H1 (cell line): ENCODE measurements around the gene MAPK4. TPM values are rescaled to one million over a fixed set of nuclear protein-coding genes. Genes with fewer than 3 reads are reported as not detected.

Source experiments
- CTCF ChIA-PET: fragments of 300-600 bp; sonication (Branson Sonifier 250); formaldehyde crosslinking; loops from one replicate; lab custom pipeline; 2021; ENCODE audit not compliant: partially characterized antibody; lab: Charles Lee
- POLR2A ChIA-PET: fragments of 300-600 bp; sonication (Branson Sonifier 250); formaldehyde crosslinking; loops from one replicate; lab custom pipeline; 2021; ENCODE audit warnings: inconsistent platforms; ENCODE audit not compliant: partially characterized antibody; lab: Charles Lee
- DNase-seq, 2 experiments: peaks; one replicate each; pipeline versions ENCODE4 v3.0.0 to v3.0.0-alpha.2; 2010 to 2022; ENCODE audit warnings: low spot score in 2 of 2, low read depth in 1 of 2, mixed read lengths in 1 of 2
- FAIRE-seq: peaks from 2 replicates; lab custom pipeline; 2011; peaks lifted over from hg19 to GRCh38; lab: Jason Lieb, UNC
- H2AFZ ChIP-seq: 2 replicates; pipeline ENCODE4 v1.8.1; 2012; ENCODE audit warnings: low read length, inconsistent platforms
- H2AK5ac ChIP-seq: 2 replicates; pipeline ENCODE4 v1.6.1; 2013; ENCODE audit warnings: low read depth, low read length
- H2BK120ac ChIP-seq: replicated peaks from 2 replicates; pipeline ENCODE3; 2013; ENCODE audit warnings: low read depth, low read length, inconsistent platforms
- H2BK12ac ChIP-seq: 2 replicates; pipeline ENCODE4 v1.6.1; 2013; ENCODE audit warnings: low read depth, low read length
- H2BK15ac ChIP-seq: 2 replicates; pipeline ENCODE4 v1.6.1; 2013; ENCODE audit warnings: low read length
- H2BK20ac ChIP-seq: 2 replicates; pipeline ENCODE4 v1.6.1; 2013; ENCODE audit warnings: low read length
- H2BK5ac ChIP-seq: 2 replicates; pipeline ENCODE4 v1.6.1; 2013; ENCODE audit warnings: low read depth, low read length
- H3K14ac ChIP-seq: 2 replicates; pipeline ENCODE4 v1.6.1; 2013; ENCODE audit warnings: inconsistent platforms; ENCODE audit not compliant: insufficient read length
- H3K18ac ChIP-seq: 2 replicates; pipeline ENCODE4 v1.6.1; 2013; ENCODE audit warnings: low read length; ENCODE audit errors: extremely low read depth
- H3K23ac ChIP-seq: 2 replicates; pipeline ENCODE4 v1.6.1; 2013; ENCODE audit warnings: inconsistent platforms; ENCODE audit not compliant: insufficient read length
- H3K23me2 ChIP-seq: 2 replicates; pipeline ENCODE4 v1.6.1; 2013; ENCODE audit warnings: low read depth, low read length
- H3K27ac ChIP-seq: 2 replicates; pipeline ENCODE4 v1.6.1; 2011; ENCODE audit warnings: low read depth, low read length, inconsistent platforms
- H3K27me3 ChIP-seq, 4 experiments: replicated peaks in 1 of 4; 1 replicate in 1 of 4; 2 replicates in 3 of 4; pipeline versions ENCODE4 v1.6.1 to v1.8.1; 2011 to 2013; ENCODE audit warnings: low read length in 3 of 4, mild to moderate bottlenecking in 3 of 4, inconsistent platforms in 2 of 4, mixed read lengths in 2 of 4, moderate library complexity in 1 of 4; ENCODE audit not compliant: control insufficient read depth in 3 of 4, insufficient read depth in 3 of 4; ENCODE audit errors: extremely low read depth in 1 of 4
- H3K36me3 ChIP-seq, 4 experiments: 2 replicates each; pipeline versions ENCODE4 v1.6.1 to v1.8.1; 2011 to 2013; ENCODE audit warnings: mild to moderate bottlenecking in 4 of 4, low read length in 3 of 4, moderate library complexity in 2 of 4, control low read depth in 1 of 4, inconsistent platforms in 1 of 4; ENCODE audit not compliant: insufficient read depth in 4 of 4, control insufficient read depth in 2 of 4
- H3K4ac ChIP-seq: replicated peaks from 2 replicates; pipeline ENCODE3; 2013; ENCODE audit warnings: low read length, low read depth, mixed read lengths, inconsistent platforms; ENCODE audit not compliant: insufficient read length
- H3K4me1 ChIP-seq, 4 experiments: replicated peaks in 1 of 4; 1 replicate in 1 of 4; 2 replicates in 3 of 4; pipeline versions ENCODE4 v1.6.1 to v1.8.1; 2011 to 2013; ENCODE audit warnings: low read length in 3 of 4, inconsistent platforms in 2 of 4, mixed read lengths in 1 of 4; ENCODE audit not compliant: insufficient read depth in 4 of 4, control insufficient read depth in 3 of 4
- H3K4me2 ChIP-seq, 2 experiments: 2 replicates each; pipeline versions ENCODE4 v1.6.1 to v1.8.1; 2011 to 2013; ENCODE audit warnings: low read depth in 2 of 2, low read length in 2 of 2, control low read depth in 1 of 2, inconsistent platforms in 1 of 2, mild to moderate bottlenecking in 1 of 2; ENCODE audit not compliant: insufficient read depth in 1 of 2
- H3K4me3 ChIP-seq, 4 experiments: fragments of 200-600, 300-600 bp in 1 of 4; sonication (generic), shearing (Covaris generic), sonication (Bioruptor Twin) in 1 of 4; 2 replicates each; pipeline versions ENCODE4 v1.5.1 to v1.8.1; 2011 to 2016; ENCODE audit warnings: low read length in 4 of 4, low read depth in 3 of 4, control low read depth in 2 of 4, inconsistent platforms in 2 of 4, mild to moderate bottlenecking in 2 of 4, mixed read lengths in 1 of 4, moderate library complexity in 1 of 4; ENCODE audit not compliant: insufficient read depth in 2 of 4; ENCODE audit errors: extremely low read depth in 1 of 4
- H3K56ac ChIP-seq: replicated peaks from 2 replicates; pipeline ENCODE3; 2013; ENCODE audit warnings: low read depth, mild to moderate bottlenecking, mixed read lengths, low read length, inconsistent platforms; ENCODE audit not compliant: insufficient read length
- H3K79me1 ChIP-seq: 2 replicates; pipeline ENCODE4 v1.6.1; 2013; ENCODE audit warnings: low read depth, low read length, control low read depth
- H3K79me2 ChIP-seq, 2 experiments: 2 replicates each; pipeline versions ENCODE4 v1.6.1 to v1.8.1; 2012 to 2013; ENCODE audit warnings: low read length in 2 of 2, mild to moderate bottlenecking in 2 of 2, inconsistent platforms in 1 of 2; ENCODE audit not compliant: insufficient read depth in 2 of 2, control insufficient read depth in 1 of 2
- H3K9ac ChIP-seq, 4 experiments: replicated peaks in 1 of 4; 1 replicate in 1 of 4; 2 replicates in 3 of 4; pipeline versions ENCODE4 v1.6.1 to v1.8.1; 2011 to 2013; ENCODE audit warnings: low read depth in 3 of 4, low read length in 3 of 4, control low read depth in 2 of 4, mild to moderate bottlenecking in 2 of 4, moderate library complexity in 2 of 4, inconsistent platforms in 1 of 4; ENCODE audit errors: extremely low read depth in 1 of 4
- H3K9me3 ChIP-seq, 2 experiments: 2 replicates each; pipeline versions ENCODE4 v1.6.1 to v1.8.1; 2012 to 2013; ENCODE audit warnings: mild to moderate bottlenecking in 2 of 2, moderate library complexity in 2 of 2, control low read depth in 1 of 2, inconsistent platforms in 1 of 2, low read depth in 1 of 2, low read length in 1 of 2, mixed read lengths in 1 of 2; ENCODE audit not compliant: insufficient read depth in 2 of 2
- H4K20me1 ChIP-seq, 2 experiments: replicated peaks in 1 of 2; 2 replicates each; pipeline versions ENCODE3 to v1.8.1; 2011 to 2013; ENCODE audit warnings: inconsistent platforms in 2 of 2, low read length in 2 of 2, mild to moderate bottlenecking in 1 of 2; ENCODE audit not compliant: insufficient read depth in 2 of 2, control insufficient read depth in 1 of 2
- H4K5ac ChIP-seq: 2 replicates; pipeline ENCODE4 v1.6.1; 2013; ENCODE audit warnings: low read length, low read depth, mixed read lengths, inconsistent platforms; ENCODE audit not compliant: insufficient read length
- H4K8ac ChIP-seq: 2 replicates; pipeline ENCODE4 v1.8.0; 2013; ENCODE audit warnings: mild to moderate bottlenecking, moderate library complexity, low read length, inconsistent platforms; ENCODE audit not compliant: insufficient read depth; ENCODE audit errors: extremely low read depth
- H4K91ac ChIP-seq: replicated peaks from 2 replicates; pipeline ENCODE3; 2013; ENCODE audit warnings: low read length, mixed read lengths, inconsistent platforms; ENCODE audit not compliant: insufficient read length
- CBX5 ChIP-seq: fragments of 300-800, 300-1000 bp; sonication (generic); IDR thresholded peaks from 2 replicates; pipeline ENCODE4 v1.7.1; 2016; ENCODE audit warnings: antibody characterized with exemption, low read length, low read depth
- FOSL1 ChIP-seq: IDR thresholded peaks from 2 replicates; pipeline ENCODE4 v1.6.1; 2011; ENCODE audit warnings: mild to moderate bottlenecking, low read depth, low read length, moderate library complexity; ENCODE audit not compliant: insufficient read depth
- POLR2A ChIP-seq, 2 experiments: IDR thresholded peaks; 1 replicate in 1 of 2; 2 replicates in 1 of 2; pipeline ENCODE4 v1.6.1; 2011; ENCODE audit warnings: low read depth in 2 of 2, low read length in 2 of 2, mild to moderate bottlenecking in 2 of 2; ENCODE audit errors: control extremely low read depth in 1 of 2
- RFX5 ChIP-seq: IDR thresholded peaks from 2 replicates; pipeline ENCODE4 v1.6.1; 2011; ENCODE audit warnings: low read depth, low read length, improper control_type of control experiment, borderline replicate concordance
- YY1 ChIP-seq: IDR thresholded peaks from 2 replicates; pipeline ENCODE4 v1.6.1; 2011; ENCODE audit warnings: low read depth, mild to moderate bottlenecking, low read length
- WGBS, 2 experiments: shearing (Covaris generic) in 1 of 2; methylation state at CpG; one replicate each; pipeline versions ENCODE4 v1.1.6 to v1.1.7; 2013 to 2015; ENCODE audit warnings: low lambda C conversion rate in 2 of 2, mixed read lengths in 2 of 2, inconsistent platforms in 1 of 2, low coverage in 1 of 2, missing lambda C conversion rate in 1 of 2; ENCODE audit not compliant: insufficient replicate concordance in 2 of 2, insufficient coverage in 1 of 2, insufficient read length in 1 of 2; ENCODE audit errors: extremely low coverage in 1 of 2, missing lambda C conversion rate in 1 of 2; 5-methylcytosine and 5-hydroxymethylcytosine counted together
- polyA plus RNA-seq, 7 experiments: library from polyadenylated mRNA; depleted of rRNA in 3 of 7; stranded (reverse) in 5 of 7; unstranded in 2 of 7; fragments of >200 nt in 5 of 7; fragments of 200-250 nt in 2 of 7; gene quantifications; 1 replicate in 5 of 7; 2 replicates in 1 of 7; 4 replicates in 1 of 7; pipeline versions ENCODE4 v1.2.1 to v1.2.3, GENCODE V29; 2011 to 2013; ENCODE audit warnings: missing spikeins in 2 of 7, mixed read lengths in 2 of 7
- total RNA-seq: library from RNA; stranded (reverse); fragmentation: NEBNext Ultra II Directional; extraction: Animal tissue kit (Norgen Biotek cat#: 25700); gene quantifications from 2 replicates; pipeline ENCODE4 v1.2.1, GENCODE V29; 2021

Gene MAPK4
- total and polyA plus RNA-seq, 2 of the 8 experiments (the other 6 are each of a cell fraction or from before 2014, with no cell fraction given), result 3.2 to 3.7 TPM

GRCh38 chr18:50696929-50697328 lies 137.0 kb downstream of the MAPK4 start:
- DNase-seq (no peak), FAIRE-seq (no peak)
- Histone ChIP-seq H3K4me1 (peaks cover 3 to 14% (median 13%) of the 10 kb centered on the region in 4 experiments; a peak in 5 of 7 replicates), H2BK15ac (0 out of 2 replicates have a peak overlapping the region, but pooled peaks have one; percentile 16), H3K27me3 (no peaks in the 10 kb centered on the region), H3K9me3 (no peaks in the 10 kb centered on the region), H2BK20ac (no peak overlapping the region), H4K5ac (no peak overlapping the region), H3K79me1 (no peaks in the 10 kb centered on the region), H3K23ac (no peak overlapping the region), H4K8ac (no peak overlapping the region), H2AK5ac (no peak overlapping the region), H3K36me3 (no peaks in the 10 kb centered on the region), H3K56ac (no peak overlapping the region), H3K18ac (no peak overlapping the region), H2AFZ (no peak overlapping the region), H2BK5ac (no peak overlapping the region), H3K79me2 (no peaks in the 10 kb centered on the region), H4K91ac (no peak overlapping the region), H3K14ac (no peak overlapping the region), H3K27ac (no peak overlapping the region), H2BK120ac (no peak overlapping the region), H3K9ac (no peak overlapping the region), H3K4me3 (no peak overlapping the region), H3K4ac (no peak overlapping the region), H2BK12ac (no peak overlapping the region), H4K20me1 (no peaks in the 10 kb centered on the region)
- POLR2A ChIA-PET, result no interaction called here
- CTCF ChIA-PET, result interaction anchor here (0.7 to 2.3 kb wide), 2 partner anchors 15 to 33 kb away, joined by 3 to 6 read pairs; no protein-coding TSS in a partner anchor
- 87% methylated on average over 4 of the region's 4 CpGs; no CpG with 5 or more reads in 1 of the 2 experiments for WGBS, 2 experiments
- TF ChIP-seq CBX5 (no peak), FOSL1 (no peak), YY1 (no peak), POLR2A (IDR thresholded peaks at IDR 0.05; ENCODE audit: control extremely low read depth in 1 of 2, low read depth in 2 of 2, low read length in 2 of 2) (no peak), RFX5 (no peak)
- TF ChIP-seq, all 59 proteins: peak for 0
- Histone ChIP-seq H3K23me2 (no peaks in the 10 kb centered on the region), H3K4me2 (no peak overlapping the region)
